ENCODE data around the gene BANF2. TPM values are rescaled to one million over a fixed set of nuclear protein-coding genes. Genes with fewer than 3 reads are reported as not detected.
A peak's percentile ranks its signal among the peaks of the same experiment; 100 is the strongest.

The BANF2 gene
- total RNA-seq, 1 experiment from 2014 or later: not detected

- TF ChIP-seq CTCF (conservative IDR thresholded peaks at IDR 0.05): no peak
- WGBS (ENCODE audit: extremely low coverage, insufficient read length, low lambda C conversion rate): no CpG with 5 or more reads among the region's 1 CpG
- Histone ChIP-seq H2AFZ (ENCODE audit: low read length) (no peak overlapping the region), H2BK15ac (ENCODE audit: low read depth, low read length) (no peak overlapping the region), H4K5ac (ENCODE audit: insufficient read length, low read depth, low read length) (no peak overlapping the region), H4K20me1 (ENCODE audit: control insufficient read depth, insufficient read depth, insufficient read length) (no peaks in the 10 kb centered on the region), H2BK120ac (ENCODE audit: low read depth, low read length, poor library complexity, severe bottlenecking) (no peak overlapping the region), H2BK20ac (ENCODE audit: low read depth, low read length, poor library complexity, severe bottlenecking) (no peak overlapping the region), H3K18ac (ENCODE audit: insufficient read length, low read depth, low read length) (no peak overlapping the region), H3K9me3 (ENCODE audit: control insufficient read depth, low read depth, low read length) (no peaks in the 10 kb centered on the region), H3K9ac (ENCODE audit: extremely low read depth, insufficient read length, low read length) (no peak overlapping the region), H3K23ac (ENCODE audit: insufficient read length, low read depth, low read length) (no peak overlapping the region), H2BK12ac (ENCODE audit: insufficient read length, low read depth, low read length) (no peak overlapping the region), H3K4me1 (ENCODE audit: insufficient read depth, low read length) (peaks cover 2% of the 10 kb centered on the region; the same call in 1 of the 2 replicates), H4K8ac (replicated peaks; ENCODE audit: insufficient read length, low read depth, low read length) (no peak overlapping the region), H3K14ac (ENCODE audit: insufficient read depth, low read length) (no peak overlapping the region), H2AK5ac (ENCODE audit: insufficient read length, low read length) (no peak overlapping the region), H4K91ac (ENCODE audit: insufficient read length, low read depth, low read length) (no peak overlapping the region), H3K4ac (ENCODE audit: low read depth, low read length) (no peak overlapping the region), H3K27ac (ENCODE audit: insufficient read length, low read depth, low read length) (no peak overlapping the region), H3K27me3 (ENCODE audit: insufficient read depth, low read length) (no peaks in the 10 kb centered on the region), H3K79me1 (ENCODE audit: insufficient read depth, low read depth, low read length, poor library complexity, severe bottlenecking) (peaks cover 17% of the 10 kb centered on the region), H3K56ac (ENCODE audit: insufficient read length, low read depth, low read length) (no peak overlapping the region), H2BK5ac (ENCODE audit: insufficient read length, low read length) (no peak overlapping the region), H3T11ph (ENCODE audit: low read length) (no peak overlapping the region), H3K23me2 (ENCODE audit: insufficient read length, low read depth, low read length, poor library complexity, severe bottlenecking) (no peaks in the 10 kb centered on the region), H3K79me2 (ENCODE audit: insufficient read depth, low read length) (peaks cover 27% of the 10 kb centered on the region; the same call in 1 of the 2 replicates), H3K4me2 (ENCODE audit: insufficient read depth, insufficient read length, low read length) (no peak overlapping the region)
- Mint-ChIP-seq H3K36me3 (ENCODE audit: insufficient read depth in 1 of 3, low read depth in 3 of 3) (peaks cover 3 to 11% (median 9%) of the 10 kb centered on the region in 3 experiments; a peak in 5 of 7 replicates), H3K4me1 (peaks cover 14 to 25% of the 10 kb centered on the region in 2 experiments), H3K27ac (peak overlapping the region in 1 of 3 experiments; percentile 11; a peak in 1 of 7 replicates), H3K9me3 (no peaks in the 10 kb centered on the region), H3K4me3 (no peak overlapping the region), H3K27me3 (ENCODE audit: low read depth) (no peaks in the 10 kb centered on the region)
- DNase-seq: no peak
These were observed 28.8 kb upstream of the BANF2 start for GRCh38 chr20:17671011-17671410.
